ENCODE data around the gene CGNL1. TPM values are rescaled to one million over a fixed set of nuclear protein-coding genes. Genes with fewer than 3 reads are reported as not detected.

CGNL1 gene
- total RNA-seq, 1 donor from 2014 or later = 7.1 TPM

DNA sequence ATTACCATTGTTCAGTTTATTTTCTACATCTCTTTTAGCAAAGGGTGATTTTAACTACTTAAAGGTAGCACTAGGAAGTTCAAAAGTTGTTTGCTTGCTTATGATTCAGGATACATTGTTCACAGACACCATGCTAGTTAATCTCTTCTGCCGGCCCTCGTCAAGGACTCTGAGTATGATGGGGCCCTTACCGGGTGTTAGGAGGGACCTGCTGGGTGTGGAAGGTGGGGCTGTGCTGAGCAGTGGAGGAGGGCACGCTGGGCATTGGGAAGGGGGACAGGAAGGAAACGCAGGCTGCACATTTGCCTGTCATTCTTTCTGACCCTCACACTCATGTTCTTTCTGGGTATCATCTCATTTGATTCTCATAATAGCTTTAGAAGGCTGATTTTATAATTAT is 150.3 kb downstream of the CGNL1 start:
- Mint-ChIP-seq H3K9me3 (ENCODE audit: low read depth) (no peaks in the 10 kb centered on the region), H3K4me3 (ENCODE audit: unreplicated experiment) (no peak overlapping the region), H3K27ac (ENCODE audit: unreplicated experiment) (no peak overlapping the region), H3K27me3 (ENCODE audit: low read depth) (peaks cover 3% of the 10 kb centered on the region), H3K36me3 (ENCODE audit: low read depth) (no peaks in the 10 kb centered on the region), H3K4me1 (ENCODE audit: low read depth) (peaks cover 14% of the 10 kb centered on the region)
- no peak for DNase-seq (ENCODE audit: low spot score)
- TF ChIP-seq, protein P1, sequence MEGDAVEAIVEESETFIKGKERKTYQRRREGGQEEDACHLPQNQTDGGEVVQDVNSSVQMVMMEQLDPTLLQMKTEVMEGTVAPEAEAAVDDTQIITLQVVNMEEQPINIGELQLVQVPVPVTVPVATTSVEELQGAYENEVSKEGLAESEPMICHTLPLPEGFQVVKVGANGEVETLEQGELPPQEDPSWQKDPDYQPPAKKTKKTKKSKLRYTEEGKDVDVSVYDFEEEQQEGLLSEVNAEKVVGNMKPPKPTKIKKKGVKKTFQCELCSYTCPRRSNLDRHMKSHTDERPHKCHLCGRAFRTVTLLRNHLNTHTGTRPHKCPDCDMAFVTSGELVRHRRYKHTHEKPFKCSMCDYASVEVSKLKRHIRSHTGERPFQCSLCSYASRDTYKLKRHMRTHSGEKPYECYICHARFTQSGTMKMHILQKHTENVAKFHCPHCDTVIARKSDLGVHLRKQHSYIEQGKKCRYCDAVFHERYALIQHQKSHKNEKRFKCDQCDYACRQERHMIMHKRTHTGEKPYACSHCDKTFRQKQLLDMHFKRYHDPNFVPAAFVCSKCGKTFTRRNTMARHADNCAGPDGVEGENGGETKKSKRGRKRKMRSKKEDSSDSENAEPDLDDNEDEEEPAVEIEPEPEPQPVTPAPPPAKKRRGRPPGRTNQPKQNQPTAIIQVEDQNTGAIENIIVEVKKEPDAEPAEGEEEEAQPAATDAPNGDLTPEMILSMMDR (IDR thresholded peaks at IDR 0.05) = no peak

DNA sequence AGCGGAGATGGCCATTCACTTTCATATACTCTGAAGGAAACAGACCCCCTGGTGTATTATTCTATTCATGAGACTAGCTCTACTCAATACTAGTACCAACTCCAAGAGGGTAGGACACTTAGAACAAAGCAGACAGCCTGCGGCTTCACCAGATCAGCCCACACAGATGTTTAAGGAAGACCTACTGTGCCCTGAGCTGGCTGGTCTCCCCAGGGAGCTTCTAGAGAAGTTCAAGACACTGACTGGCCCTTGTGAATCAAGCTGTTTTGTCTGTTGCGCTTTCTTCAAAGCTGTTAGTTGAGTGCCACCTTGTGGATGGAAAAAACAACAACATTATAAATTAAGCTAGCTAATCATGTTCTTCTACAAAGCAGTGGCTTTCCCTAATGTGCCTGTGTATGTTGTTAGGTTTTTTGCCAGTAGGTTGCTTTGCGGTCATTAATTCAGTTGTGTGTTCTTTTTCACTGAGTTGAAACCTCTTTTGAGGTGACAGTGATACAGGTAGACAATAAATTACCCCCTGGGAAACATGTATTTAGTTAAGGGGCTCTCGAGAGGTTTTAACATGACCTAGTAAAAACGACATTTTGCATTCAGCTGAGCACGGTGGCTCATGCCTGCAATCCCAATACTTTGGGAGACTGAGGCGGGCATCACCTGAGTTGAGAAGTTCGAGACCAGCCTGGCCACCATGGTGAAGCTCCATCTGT is 151.2 kb downstream of the CGNL1 start:
- peaks cover 14% of the 10 kb centered on the region for H3K4me1 Mint-ChIP-seq (ENCODE audit: low read depth)
- DNase-seq (ENCODE audit: low spot score) = no peak
- TF ChIP-seq, protein P1 (IDR thresholded peaks at IDR 0.05) = peak; percentile 93
- H3K27ac Mint-ChIP-seq (ENCODE audit: unreplicated experiment) = no peak overlapping the region
- H3K4me3 Mint-ChIP-seq (ENCODE audit: unreplicated experiment) = no peak overlapping the region
- H3K36me3 Mint-ChIP-seq (ENCODE audit: low read depth) = peaks cover 4% of the 10 kb centered on the region
- no peaks in the 10 kb centered on the region for H3K9me3 Mint-ChIP-seq (ENCODE audit: low read depth)
- H3K27me3 Mint-ChIP-seq (ENCODE audit: low read depth) = peaks cover 3% of the 10 kb centered on the region

DNA sequence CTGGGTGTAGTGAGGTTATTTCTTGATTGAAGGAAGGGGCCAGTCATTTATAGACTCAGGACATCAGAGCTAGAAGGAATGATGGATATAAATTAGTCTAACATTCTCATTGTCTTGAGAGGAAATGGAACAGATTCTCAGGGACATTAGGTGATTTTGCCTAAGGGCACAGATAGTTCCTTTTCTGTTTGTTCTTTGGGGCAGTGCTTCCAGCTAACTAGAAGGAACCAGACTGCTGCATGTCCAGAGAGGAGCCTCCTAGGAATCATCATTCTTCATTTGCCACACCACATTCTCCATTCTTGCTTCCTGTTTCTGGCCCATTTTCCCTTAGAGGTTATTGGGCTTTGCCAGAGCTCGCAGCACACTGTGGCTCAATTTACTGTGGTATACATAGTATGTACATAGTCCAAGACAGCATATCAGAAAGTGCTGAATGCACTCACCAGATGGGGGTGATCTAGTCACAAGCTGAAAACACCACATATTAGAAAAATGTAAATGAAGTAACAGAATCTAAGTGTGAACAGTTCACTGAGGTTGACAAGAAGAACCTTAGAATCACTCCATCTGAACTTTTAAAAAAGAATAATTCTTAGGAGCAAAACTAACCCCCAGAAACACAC is 152.7 kb downstream of the CGNL1 start:
- H3K9me3 Mint-ChIP-seq (ENCODE audit: low read depth) = no peaks in the 10 kb centered on the region
- peaks cover 4% of the 10 kb centered on the region for H3K36me3 Mint-ChIP-seq (ENCODE audit: low read depth)
- H3K27me3 Mint-ChIP-seq (ENCODE audit: low read depth) = no peaks in the 10 kb centered on the region
- TF ChIP-seq, protein P1 (IDR thresholded peaks at IDR 0.05) = no peak
- H3K27ac Mint-ChIP-seq (ENCODE audit: unreplicated experiment) = no peak overlapping the region
- peaks cover 14% of the 10 kb centered on the region for H3K4me1 Mint-ChIP-seq (ENCODE audit: low read depth)
- no peak overlapping the region for H3K4me3 Mint-ChIP-seq (ENCODE audit: unreplicated experiment)
- no peak for DNase-seq (ENCODE audit: low spot score)

DNA sequence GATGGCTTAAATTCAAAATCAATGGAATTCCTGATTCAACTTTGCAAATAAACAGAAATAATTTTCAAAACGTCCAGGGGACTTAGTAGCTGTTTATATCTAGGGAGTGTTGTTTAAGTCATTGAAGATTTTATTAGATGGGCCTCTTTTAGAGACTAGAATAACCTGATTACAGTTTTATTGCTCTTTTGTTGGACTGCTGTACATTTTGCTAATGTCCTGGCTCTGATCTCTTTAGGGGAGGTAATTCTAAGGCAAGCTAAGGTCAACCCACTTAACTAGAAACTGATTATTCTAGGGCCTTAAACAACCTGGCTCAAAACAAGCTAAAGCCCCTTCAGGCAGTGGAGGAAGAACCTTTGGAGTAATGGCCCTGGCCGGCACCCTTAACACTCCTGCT is 153.4 kb downstream of the CGNL1 start:
- Mint-ChIP-seq H3K27ac (ENCODE audit: unreplicated experiment) (no peak overlapping the region), H3K36me3 (ENCODE audit: low read depth) (peaks cover 4% of the 10 kb centered on the region), H3K27me3 (ENCODE audit: low read depth) (no peaks in the 10 kb centered on the region), H3K9me3 (ENCODE audit: low read depth) (no peaks in the 10 kb centered on the region), H3K4me1 (ENCODE audit: low read depth) (peaks cover 20% of the 10 kb centered on the region), H3K4me3 (ENCODE audit: unreplicated experiment) (no peak overlapping the region)
- TF ChIP-seq, protein P1 (IDR thresholded peaks at IDR 0.05) = no peak
- DNase-seq (ENCODE audit: low spot score) = no peak

DNA sequence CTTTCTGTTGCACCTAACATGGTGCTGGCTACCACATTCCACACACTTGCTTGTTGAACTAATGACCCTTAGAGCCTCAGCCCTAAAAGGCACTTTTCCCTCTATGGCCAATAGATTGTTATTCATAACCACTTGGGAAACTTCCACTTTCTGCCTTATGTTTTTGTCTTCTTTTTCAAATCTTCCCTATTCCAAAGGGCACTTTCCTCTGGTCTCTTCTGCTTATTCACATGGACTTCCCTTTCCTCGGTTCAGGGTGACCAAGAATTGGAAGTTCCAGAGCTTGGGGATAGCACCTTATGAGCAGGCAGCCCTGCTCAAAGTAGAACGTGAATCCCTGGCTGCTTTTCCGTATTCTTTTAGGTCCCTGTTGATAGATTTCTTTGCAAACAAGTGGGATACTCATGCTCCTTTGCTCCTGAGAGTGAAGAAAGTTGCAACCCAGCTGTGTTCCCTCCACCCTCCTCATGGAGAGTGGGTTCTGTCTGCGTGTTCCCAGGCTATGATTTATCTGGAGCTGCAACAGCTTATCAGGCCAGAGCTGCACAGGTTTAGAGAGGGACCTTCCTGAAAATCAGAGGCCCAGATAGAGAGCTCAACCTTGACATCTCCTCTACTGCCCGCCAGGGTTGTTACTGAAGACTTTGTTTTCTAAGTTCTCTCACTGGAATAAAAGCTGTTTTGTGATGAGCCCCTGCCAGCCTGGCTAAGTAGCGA is 156.6 kb downstream of the CGNL1 start:
- peaks cover 4% of the 10 kb centered on the region for H3K36me3 Mint-ChIP-seq (ENCODE audit: low read depth)
- no peak overlapping the region for H3K27ac Mint-ChIP-seq (ENCODE audit: unreplicated experiment)
- H3K4me1 Mint-ChIP-seq (ENCODE audit: low read depth) = peaks cover 28% of the 10 kb centered on the region
- H3K4me3 Mint-ChIP-seq (ENCODE audit: unreplicated experiment) = no peak overlapping the region
- TF ChIP-seq, protein P1 (IDR thresholded peaks at IDR 0.05) = no peak
- H3K27me3 Mint-ChIP-seq (ENCODE audit: low read depth) = no peaks in the 10 kb centered on the region
- no peaks in the 10 kb centered on the region for H3K9me3 Mint-ChIP-seq (ENCODE audit: low read depth)
- no peak for DNase-seq (ENCODE audit: low spot score)

Measured in chondrocyte (in vitro differentiated cells).